RPMI7951 (cell line): ENCODE results near the gene ACACA. TPM values are rescaled to one million over a fixed set of nuclear protein-coding genes. Genes with fewer than 3 reads are reported as not detected.

Experiments used
- DNase-seq: peaks from one replicate; pipeline ENCODE4 v3.0.0-alpha.2; 2012; ENCODE audit warnings: low read depth
- total RNA-seq: library from RNA; depleted of rRNA; stranded (reverse); fragments of >200 nt; shearing (Covaris generic); gene quantifications from 2 replicates; pipeline ENCODE4 v1.2.3, GENCODE V29; 2014; rRNA removed

The ACACA gene
- total RNA-seq, 1 experiment from 2014 or later = 15.6 TPM

DNA sequence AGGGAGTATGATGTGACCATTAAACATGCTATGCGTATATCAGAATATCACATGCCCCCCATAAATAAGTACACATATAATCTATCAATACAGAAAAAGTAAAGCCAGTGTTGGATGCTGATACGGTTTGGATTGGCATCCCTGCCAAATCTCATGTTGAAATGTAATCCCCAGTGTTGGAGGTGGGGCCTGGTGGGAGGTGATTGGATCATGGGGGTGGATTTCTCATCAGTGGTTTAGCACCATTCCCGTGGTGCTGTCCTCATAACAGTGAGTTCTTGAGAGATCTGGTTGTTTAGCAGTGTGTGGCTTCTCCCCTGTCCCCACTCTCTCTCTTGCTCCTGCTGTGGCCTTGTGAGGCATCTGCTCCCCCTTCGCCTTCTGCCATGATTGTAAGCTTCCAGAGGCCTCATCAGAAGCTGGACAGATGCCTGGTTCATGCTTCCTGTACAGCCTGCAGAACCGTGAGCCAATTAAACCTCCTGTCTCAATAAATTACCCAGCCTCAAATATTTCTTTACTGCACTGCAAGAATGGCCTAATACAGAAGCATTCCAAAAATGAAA lies 369.0 kb downstream of the ACACA start:
- DNase-seq = no peak

Other genes starting within 250 kb of the ACACA start
- gene C17orf78, start 30.9 kb downstream of the ACACA start, total RNA-seq = not detected in 2 replicates
- 10.8 and 10.9 TPM in 2 replicates for gene TADA2A, start 50 bp upstream of the ACACA start, total RNA-seq
- gene DUSP14, start 83.1 kb upstream of the ACACA start, total RNA-seq = 43.6 and 47.8 TPM in 2 replicates
- gene SYNRG, start 202.6 kb upstream of the ACACA start, total RNA-seq = 3.5 and 5.0 TPM in 2 replicates
- gene DDX52, start 236.6 kb upstream of the ACACA start, total RNA-seq = 21.9 and 24.0 TPM in 2 replicates